Caco-2 (cell line): ENCODE results near the gene SMPDL3A. TPM values are rescaled to one million over a fixed set of nuclear protein-coding genes. Genes with fewer than 3 reads are reported as not detected.

Source experiments
- BruUV-seq: library from RNA; stranded (reverse); fragments of 400-500 nt; replicated peaks from 2 replicates; lab custom pipeline; 2021; lab: Mats Ljungman, UMichigan
- CTCF ChIA-PET: fragments of 300-600 bp; sonication (Branson Sonifier 250); formaldehyde crosslinking; loops from one replicate; lab custom pipeline; 2022; ENCODE audit warnings: antibody characterized with exemption; lab: Charles Lee
- POLR2A ChIA-PET: fragments of 300-600 bp; sonication (Branson Sonifier 250); formaldehyde crosslinking; loops from one replicate; lab custom pipeline; 2022; ENCODE audit warnings: antibody characterized with exemption; lab: Charles Lee
- DNase-seq, 2 experiments: peaks; one replicate each; pipeline versions ENCODE4 v3.0.0 to v3.0.0-alpha.2; 2020 to 2022
- H3K27me3 ChIP-seq: replicated peaks from 2 replicates; pipeline ENCODE4 v1.6.0; 2011; ENCODE audit warnings: low read length; ENCODE audit not compliant: control insufficient read depth, insufficient read depth
- H3K36me3 ChIP-seq: 2 replicates; pipeline ENCODE4 v1.5.1; 2011; ENCODE audit warnings: low read length; ENCODE audit not compliant: control insufficient read depth, insufficient read depth
- H3K4me1 ChIP-seq: fragments of 250-450 bp; sonication (Bioruptor Pico); 2 replicates; pipeline ENCODE4 v1.5.1; 2020; ENCODE audit warnings: mild to moderate bottlenecking
- H3K4me3 ChIP-seq: 2 replicates; pipeline ENCODE4 v1.5.1; 2011; ENCODE audit warnings: low read depth, mild to moderate bottlenecking, control low read depth, low read length
- H3K9me3 ChIP-seq: fragments of 250-450 bp; sonication (Bioruptor Pico); 2 replicates; pipeline ENCODE4 v1.5.1; 2020; ENCODE audit warnings: mild to moderate bottlenecking, moderate library complexity
- H3K27ac Mint-ChIP-seq: one replicate; pipeline ENCODE4 v1.8.0; 2022; ENCODE audit warnings: mixed read lengths; ENCODE audit not compliant: unreplicated experiment
- H3K27me3 Mint-ChIP-seq: one replicate; pipeline ENCODE4 v1.8.0; 2022; ENCODE audit warnings: mixed read lengths; ENCODE audit not compliant: insufficient read depth, unreplicated experiment
- H3K36me3 Mint-ChIP-seq: one replicate; pipeline ENCODE4 v1.8.0; 2022; ENCODE audit warnings: mild to moderate bottlenecking, mixed read lengths; ENCODE audit not compliant: insufficient read depth, unreplicated experiment
- H3K4me1 Mint-ChIP-seq: one replicate; pipeline ENCODE4 v1.8.0; 2022; ENCODE audit warnings: low read depth, mixed read lengths; ENCODE audit not compliant: unreplicated experiment
- H3K4me3 Mint-ChIP-seq: one replicate; pipeline ENCODE4 v1.8.0; 2022; ENCODE audit warnings: mild to moderate bottlenecking, moderate library complexity, mixed read lengths; ENCODE audit not compliant: unreplicated experiment
- H3K9me3 Mint-ChIP-seq: one replicate; pipeline ENCODE4 v1.8.0; 2022; ENCODE audit warnings: mixed read lengths; ENCODE audit not compliant: unreplicated experiment
- CTCF ChIP-seq, 2 experiments: fragments of 200-600 bp in 1 of 2; IDR thresholded peaks; 1 replicate in 1 of 2; 2 replicates in 1 of 2; pipeline versions ENCODE4 v1.5.1 to v1.8.0; 2011 to 2022; ENCODE audit warnings: antibody characterized with exemption in 1 of 2, control low read depth in 1 of 2, inconsistent platforms in 1 of 2, low read depth in 1 of 2, low read length in 1 of 2, mild to moderate bottlenecking in 1 of 2, moderate library complexity in 1 of 2; ENCODE audit not compliant: insufficient read depth in 1 of 2, severe bottlenecking in 1 of 2, unreplicated experiment in 1 of 2
- intact Hi-C: fragments of 100-400 bp; cut with micrococcal nuclease; formaldehyde crosslinking; loops from one replicate; pipeline ENCODE4 v1.10.0; 2022; ENCODE audit not compliant: unreplicated experiment
- total RNA-seq: library from RNA; stranded (reverse); gene quantifications from 2 replicates; pipeline ENCODE4 v1.2.3, GENCODE V29; 2022

Gene SMPDL3A
- total RNA-seq, 1 experiment from 2014 or later: 21.7 TPM

GRCh38 chr6:122788208-122788607 lies 850 bp upstream of the SMPDL3A start:
- BruUV-seq: no TSS peak
- Histone ChIP-seq H3K4me3 (peak overlapping the region; percentile 73), H3K36me3 (no peaks in the 10 kb centered on the region), H3K27me3 (no peaks in the 10 kb centered on the region), H3K9me3 (no peaks in the 10 kb centered on the region), H3K4me1 (peaks cover 46% of the 10 kb centered on the region)
- CTCF ChIA-PET: interaction anchor here (1.8 kb wide), 1 partner anchor 51 kb away, joined by 31 read pairs; no protein-coding TSS in a partner anchor
- Mint-ChIP-seq H3K9me3 (no peaks in the 10 kb centered on the region), H3K36me3 (no peaks in the 10 kb centered on the region), H3K27ac (peak overlapping the region; percentile 92), H3K4me3 (peak overlapping the region; percentile 96), H3K4me1 (peaks cover 30% of the 10 kb centered on the region), H3K27me3 (no peaks in the 10 kb centered on the region)
- no peak for DNase-seq
- POLR2A ChIA-PET: interaction anchor here (1.7 kb wide), 1 partner anchor 17 kb away, joined by 9 read pairs; no protein-coding TSS in a partner anchor
- no peak for TF ChIP-seq CTCF (IDR thresholded peaks at IDR 0.05; ENCODE audit: insufficient read depth in 1 of 2, low read depth in 1 of 2, low read length in 1 of 2, severe bottlenecking in 1 of 2, unreplicated experiment in 1 of 2)
- intact Hi-C loops: loop anchor here (1.0 to 2.0 kb wide), 2 partner anchors 10 to 43 kb away; no protein-coding TSS in a partner anchor

GRCh38 chr6:122788663-122789181 lies 336 bp upstream of the SMPDL3A start:
- Mint-ChIP-seq H3K36me3 (no peaks in the 10 kb centered on the region), H3K4me3 (peak overlapping the region; percentile 96), H3K27me3 (no peaks in the 10 kb centered on the region), H3K27ac (peak overlapping the region; percentile 92), H3K4me1 (peaks cover 30% of the 10 kb centered on the region), H3K9me3 (no peaks in the 10 kb centered on the region)
- no peak for TF ChIP-seq CTCF (IDR thresholded peaks at IDR 0.05; ENCODE audit: insufficient read depth in 1 of 2, low read depth in 1 of 2, low read length in 1 of 2, severe bottlenecking in 1 of 2, unreplicated experiment in 1 of 2)
- BruUV-seq: TSS peak; percentile 73
- H3K4me1 ChIP-seq: peaks cover 51% of the 10 kb centered on the region
- CTCF ChIA-PET: interaction anchor here (0.6 to 2.4 kb wide), 6 partner anchors 10 to 178 kb away, joined by 3 to 31 read pairs (median 8); no protein-coding TSS in a partner anchor
- DNase-seq: no peak
- POLR2A ChIA-PET: interaction anchor here (1.2 to 1.7 kb wide), 4 partner anchors 9 to 20 kb away, joined by 3 to 9 read pairs (median 3); no protein-coding TSS in a partner anchor
- no peaks in the 10 kb centered on the region for H3K9me3 ChIP-seq
- intact Hi-C loops: loop anchor here (1.0 to 2.0 kb wide), 5 partner anchors 10 to 57 kb away; no protein-coding TSS in a partner anchor
- H3K36me3 ChIP-seq: no peaks in the 10 kb centered on the region
- H3K27me3 ChIP-seq: no peaks in the 10 kb centered on the region
- peak overlapping the region; percentile 73 for H3K4me3 ChIP-seq

- intact Hi-C loops: loop anchor here (1.0 kb wide), 1 partner anchor 41 kb away; no protein-coding TSS in a partner anchor
Measured at GRCh38 chr6:122790028-122790422, 967 bp downstream of the SMPDL3A start.

More at GRCh38 chr6:122790028-122790422, 967 bp downstream of the SMPDL3A start:
- H3K4me1 ChIP-seq: peaks cover 51% of the 10 kb centered on the region
- DNase-seq: peak in 1 of 2 experiments; percentile 38
- POLR2A ChIA-PET: interaction anchor here (1.4 to 1.7 kb wide), 3 partner anchors 8 to 19 kb away, joined by 3 to 9 read pairs (median 3); no protein-coding TSS in a partner anchor
- Mint-ChIP-seq H3K36me3 (no peaks in the 10 kb centered on the region), H3K4me1 (peaks cover 30% of the 10 kb centered on the region), H3K27me3 (no peaks in the 10 kb centered on the region), H3K4me3 (peak overlapping the region; percentile 96), H3K9me3 (no peaks in the 10 kb centered on the region), H3K27ac (peak overlapping the region; percentile 92)
- CTCF ChIA-PET: interaction anchor here (1.3 to 2.4 kb wide), 4 partner anchors 8 to 49 kb away, joined by 7 to 31 read pairs (median 15); no protein-coding TSS in a partner anchor
- peak overlapping the region; percentile 73 for H3K4me3 ChIP-seq
- no peak for TF ChIP-seq CTCF (IDR thresholded peaks at IDR 0.05; ENCODE audit: insufficient read depth in 1 of 2, low read depth in 1 of 2, low read length in 1 of 2, severe bottlenecking in 1 of 2, unreplicated experiment in 1 of 2)
- H3K27me3 ChIP-seq: no peaks in the 10 kb centered on the region
- BruUV-seq: no TSS peak
- H3K9me3 ChIP-seq: no peaks in the 10 kb centered on the region
- H3K36me3 ChIP-seq: no peaks in the 10 kb centered on the region
